Hypothalamus (tissue), 51 donors: Measurements from ENCODE around the gene PHOSPHO2.

ENCODE experiments used
- DNase-seq, 51 donors: peaks; one replicate each; lab custom pipeline; 2025; lab: John Stamatoyannopoulos, UW

Gene PHOSPHO2, protein sequence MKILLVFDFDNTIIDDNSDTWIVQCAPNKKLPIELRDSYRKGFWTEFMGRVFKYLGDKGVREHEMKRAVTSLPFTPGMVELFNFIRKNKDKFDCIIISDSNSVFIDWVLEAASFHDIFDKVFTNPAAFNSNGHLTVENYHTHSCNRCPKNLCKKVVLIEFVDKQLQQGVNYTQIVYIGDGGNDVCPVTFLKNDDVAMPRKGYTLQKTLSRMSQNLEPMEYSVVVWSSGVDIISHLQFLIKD

DNA sequence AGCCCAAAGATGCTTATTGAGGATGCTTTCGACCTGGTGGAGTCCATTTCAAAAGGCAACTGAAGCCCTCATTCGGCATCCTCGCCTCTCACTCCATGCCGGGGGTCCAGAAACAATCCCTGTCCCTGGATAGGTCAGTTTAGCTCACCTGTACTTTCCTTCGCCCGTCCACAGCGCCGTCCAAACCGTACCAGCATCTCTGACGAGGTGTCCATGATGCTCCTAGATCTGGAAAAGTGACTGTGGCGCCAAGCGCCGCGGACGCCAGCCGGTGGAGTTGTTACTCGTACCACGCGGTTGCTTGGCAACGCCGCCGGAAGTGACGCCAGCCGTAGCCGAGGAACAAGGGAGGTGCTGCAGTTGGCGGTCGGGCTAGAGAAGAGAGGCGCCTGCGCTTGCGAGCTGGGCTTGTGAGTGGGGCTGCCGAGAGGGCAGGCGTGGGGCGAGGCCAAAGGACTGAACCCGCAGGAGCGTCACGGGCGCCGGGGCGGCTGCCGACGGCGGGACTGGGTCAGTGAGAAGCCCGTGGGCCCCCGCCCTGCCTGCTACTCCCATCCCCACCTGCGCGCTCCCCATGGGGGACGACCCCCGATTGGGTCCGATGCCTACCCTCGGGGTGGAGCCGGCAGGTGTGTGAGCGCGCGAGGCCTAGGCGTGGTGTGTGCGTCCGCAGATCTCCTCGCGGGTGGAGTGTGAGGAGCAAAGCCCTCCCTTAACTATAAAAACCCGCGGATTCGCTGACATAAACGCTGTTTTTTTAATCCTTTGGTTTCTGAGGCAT lies at the start of gene PHOSPHO2, which contains the start of gene CFAP210:
TSS of gene PHOSPHO2 (plus strand) at position 357 of the 781 bp plus-strand sequence. CDS start 6,503 bp downstream, outside the sequence.
TSS of gene CFAP210 (minus strand) at position 293 of the 781 bp plus-strand sequence. CDS start at position 215, 78 bp downstream.
- peak; percentile 31 to 99 (median 96) for DNase-seq

DNA sequence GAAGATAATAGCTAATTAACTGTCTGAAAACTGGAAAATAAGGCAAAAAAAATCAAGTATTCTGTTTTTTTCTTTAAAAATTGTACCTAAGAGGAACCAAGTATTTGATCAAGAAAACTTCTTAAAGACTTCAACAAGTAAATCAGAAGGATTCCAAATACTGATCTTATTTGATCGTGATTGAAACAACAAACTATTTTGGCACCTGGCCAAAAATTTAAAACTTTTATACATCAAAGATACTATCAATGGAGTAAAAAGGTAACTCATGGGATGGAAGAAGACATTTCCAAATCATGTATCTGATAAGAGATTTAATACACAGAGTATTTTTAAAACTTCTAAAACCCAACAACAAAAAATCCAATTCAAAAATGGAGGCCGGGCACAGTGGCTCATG lies 46.8 kb upstream of the PHOSPHO2 start:
- no peak for DNase-seq

GRCh38 chr2:169649278-169649677 lies 45.0 kb upstream of the PHOSPHO2 start:
- no peak for DNase-seq

DNA sequence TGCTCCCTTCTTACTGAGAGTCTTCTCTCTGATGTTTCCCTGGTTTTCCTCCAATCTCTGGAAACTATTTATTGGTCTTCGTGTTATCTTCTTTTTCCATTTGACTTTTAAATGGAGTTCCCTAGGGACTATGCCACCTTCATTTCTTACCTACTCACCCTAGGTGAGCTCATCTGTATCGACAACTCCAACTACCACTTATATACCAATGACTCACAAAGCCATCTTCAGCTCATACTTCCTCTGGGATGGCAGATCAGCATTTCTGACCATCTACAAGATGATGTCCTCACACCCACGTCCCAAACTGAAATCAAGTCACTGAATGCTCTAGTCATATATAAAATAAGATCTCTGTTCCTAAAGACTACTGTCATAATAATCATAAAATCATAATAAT lies 40.6 kb upstream of the PHOSPHO2 start:
- no peak for DNase-seq

GRCh38 chr2:169656164-169656563 lies 38.1 kb upstream of the PHOSPHO2 start:
- no peak for DNase-seq

GRCh38 chr2:169658877-169659276 lies 35.4 kb upstream of the PHOSPHO2 start:
- no peak for DNase-seq

- DNase-seq: no peak
Measured at GRCh38 chr2:169659320-169659719, 34.9 kb upstream of the PHOSPHO2 start.

DNA sequence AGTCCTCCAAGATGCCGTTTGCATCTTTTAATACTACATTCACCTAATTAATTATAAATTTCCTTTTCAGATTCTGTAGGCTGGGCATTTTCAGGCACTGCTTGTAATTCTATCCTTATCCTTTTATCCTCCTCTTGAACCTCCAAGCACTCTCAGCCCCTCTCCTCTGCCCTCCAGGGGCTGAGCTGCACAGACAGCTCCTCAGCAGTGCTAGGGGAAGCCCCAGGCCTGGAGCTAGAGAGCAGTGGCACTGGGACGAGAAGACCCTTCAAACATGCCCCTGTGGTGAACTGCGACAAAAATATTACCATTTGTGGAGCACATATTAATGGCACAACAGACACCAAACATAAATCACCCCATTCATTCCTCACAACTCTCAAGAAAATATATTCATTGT lies 33.0 kb upstream of the PHOSPHO2 start:
- DNase-seq: no peak

- no peak for DNase-seq
Measured at GRCh38 chr2:169662744-169663143, 31.5 kb upstream of the PHOSPHO2 start.

GRCh38 chr2:169663247-169663646 lies 31.0 kb upstream of the PHOSPHO2 start:
- no peak for DNase-seq

DNA sequence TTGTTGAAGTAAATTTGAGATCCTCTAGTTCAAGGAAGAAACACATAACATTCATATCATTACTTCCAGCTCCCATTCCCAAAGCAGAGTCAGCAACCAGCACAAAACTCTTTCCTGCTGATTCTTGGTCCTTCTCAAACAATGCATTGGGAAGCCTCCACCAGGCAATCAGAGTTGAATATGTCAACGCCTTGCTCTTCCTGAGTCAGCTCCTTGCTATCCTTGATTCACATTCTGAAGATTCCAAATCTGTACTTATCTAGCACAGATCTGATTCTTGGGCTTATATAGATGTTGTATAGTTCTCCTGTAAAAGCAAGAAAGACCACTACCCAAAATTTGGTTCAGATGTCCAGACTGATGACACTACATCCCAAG lies 29.7 kb upstream of the PHOSPHO2 start:
- no peak for DNase-seq

- DNase-seq: no peak
Measured at GRCh38 chr2:169664978-169665930, 29.0 kb upstream of the PHOSPHO2 start.

DNA sequence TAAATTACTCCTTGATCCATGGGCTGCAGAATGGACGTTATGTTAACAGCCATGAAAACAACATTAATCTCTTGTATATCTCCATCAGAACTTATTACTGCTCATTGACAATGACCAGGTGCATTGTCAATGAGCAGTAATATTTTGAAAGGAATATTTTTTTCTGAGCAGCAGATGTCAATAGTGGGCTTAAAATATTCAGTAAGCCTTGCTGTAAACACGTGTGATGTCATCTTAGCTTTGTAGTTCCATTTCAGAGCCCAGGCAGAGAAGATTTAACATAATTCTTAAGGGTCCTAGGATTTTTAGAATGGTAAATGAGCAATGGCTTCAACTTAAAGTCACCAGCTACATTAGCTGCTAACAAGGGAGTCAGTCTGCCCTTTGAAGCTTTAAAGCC lies 26.7 kb upstream of the PHOSPHO2 start:
- no peak for DNase-seq

DNA sequence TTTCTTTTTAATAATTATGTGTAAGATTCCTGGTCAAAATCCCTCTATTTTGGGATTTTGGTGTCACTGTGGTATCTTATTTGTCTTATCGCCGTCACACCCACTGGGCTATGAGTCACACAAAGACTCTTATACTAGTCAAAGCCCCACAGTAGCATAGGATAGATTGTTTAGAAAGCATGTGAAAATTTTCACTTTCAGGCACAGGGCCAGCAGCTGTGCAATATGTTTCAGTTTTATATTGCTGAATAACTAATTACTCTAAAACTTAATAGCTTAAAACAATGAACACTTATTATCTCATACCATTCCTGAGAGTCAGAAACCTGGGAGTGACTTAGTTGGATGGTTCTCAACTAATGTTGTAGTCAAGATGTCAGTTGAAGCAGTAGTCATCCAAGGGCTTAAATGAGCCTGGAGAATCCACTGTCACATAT lies 24.0 kb upstream of the PHOSPHO2 start:
- no peak for DNase-seq

DNA sequence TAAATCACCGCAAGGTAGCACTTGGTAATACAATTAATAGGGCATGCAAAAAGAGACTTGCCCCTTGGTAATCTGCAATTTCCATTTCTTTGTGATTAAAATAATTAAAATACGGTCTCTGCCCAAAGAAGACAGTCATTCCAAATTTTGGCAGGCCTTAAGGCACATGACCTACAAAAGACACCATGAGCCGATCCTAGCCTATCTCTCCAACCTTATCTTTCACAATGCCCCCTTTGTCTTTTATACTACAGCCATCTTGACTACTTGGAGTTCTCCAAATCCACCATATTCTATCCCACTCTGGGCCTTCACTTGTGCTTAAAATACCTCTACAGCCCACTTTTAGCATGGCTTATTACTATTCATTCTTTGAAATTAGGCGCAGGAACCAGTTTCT lies 23.3 kb upstream of the PHOSPHO2 start:
- no peak for DNase-seq

- no peak for DNase-seq
Measured at GRCh38 chr2:169672406-169672805, 21.9 kb upstream of the PHOSPHO2 start.

GRCh38 chr2:169673106-169673505 lies 21.2 kb upstream of the PHOSPHO2 start:
- DNase-seq: no peak

DNA sequence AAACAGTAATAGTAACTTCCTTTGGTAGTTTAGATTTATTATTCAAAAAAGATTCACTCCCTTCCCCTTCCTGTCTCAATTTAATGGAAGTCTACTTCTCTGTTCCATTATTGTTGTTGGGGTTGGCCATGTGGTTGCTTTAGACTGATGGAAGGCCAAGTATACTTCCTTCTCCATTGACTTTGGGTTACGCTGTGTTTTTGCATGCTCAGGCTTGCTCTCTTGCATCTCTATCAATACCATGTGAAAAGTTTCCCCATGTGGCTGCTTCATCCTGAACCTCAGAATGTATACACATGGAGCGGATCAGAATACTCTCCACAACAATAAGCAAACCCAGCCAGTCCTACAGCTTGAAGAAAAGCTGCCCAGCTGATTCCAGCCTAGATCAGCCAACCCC lies 20.3 kb upstream of the PHOSPHO2 start:
- DNase-seq: no peak

- no peak for DNase-seq
Measured at GRCh38 chr2:169676357-169676756, 17.9 kb upstream of the PHOSPHO2 start.

DNA sequence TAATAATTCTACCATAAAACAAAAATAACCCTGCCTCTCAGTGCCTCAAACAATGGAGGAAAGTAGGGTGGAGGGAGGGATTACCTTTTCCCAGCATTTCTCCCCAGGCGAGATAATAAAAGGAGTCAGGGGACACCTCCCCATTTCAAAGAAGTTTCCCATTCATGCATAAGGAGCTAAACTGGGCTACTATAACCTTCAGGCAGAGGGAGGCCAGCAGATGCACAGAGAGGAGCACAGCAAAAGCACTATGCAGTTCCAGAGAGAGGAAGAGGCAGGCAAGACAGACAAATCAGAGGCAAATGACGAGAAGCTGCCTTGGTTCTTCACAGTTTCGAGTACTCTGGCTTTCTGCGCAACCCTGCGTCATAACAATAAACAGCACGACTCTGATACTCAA lies 17.4 kb upstream of the PHOSPHO2 start:
- DNase-seq: no peak

- no peak for DNase-seq
Measured at GRCh38 chr2:169683054-169683424, 11.2 kb upstream of the PHOSPHO2 start.
